ENCODE measurements around the gene HLA-DMB.

DNA sequence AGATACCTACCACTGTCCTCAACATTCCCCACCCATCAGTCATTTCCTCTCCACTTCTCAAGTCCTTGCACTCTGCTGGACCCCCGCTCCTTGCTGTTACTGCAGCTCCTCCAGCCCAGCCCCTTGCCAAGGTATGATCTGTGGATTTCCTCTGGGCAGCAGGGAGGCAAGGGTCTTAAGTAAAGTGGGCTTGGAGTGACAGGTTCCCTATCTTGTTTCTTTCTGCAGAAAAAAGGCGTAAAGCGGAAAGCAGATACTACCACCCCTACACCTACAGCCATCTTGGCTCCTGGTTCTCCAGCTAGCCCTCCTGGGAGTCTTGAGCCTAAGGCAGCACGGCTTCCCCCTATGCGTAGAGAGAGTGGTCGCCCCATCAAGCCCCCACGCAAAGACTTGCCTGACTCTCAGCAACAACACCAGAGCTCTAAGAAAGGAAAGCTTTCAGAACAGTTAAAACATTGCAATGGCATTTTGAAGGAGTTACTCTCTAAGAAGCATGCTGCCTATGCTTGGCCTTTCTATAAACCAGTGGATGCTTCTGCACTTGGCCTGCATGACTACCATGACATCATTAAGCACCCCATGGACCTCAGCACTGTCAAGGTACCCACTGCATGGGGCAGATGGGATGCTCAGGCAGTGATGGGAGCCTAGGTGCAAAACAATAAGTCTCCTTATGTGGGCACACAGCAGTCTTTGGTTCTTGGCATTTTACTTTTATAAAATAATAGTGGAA lies 35.7 kb upstream of the HLA-DMB start:
- no peak for TF ChIP-seq CTCF (IDR thresholded peaks at IDR 0.05)
- TF ChIP-seq RORB (CRISPR knock-in tag; IDR thresholded peaks at IDR 0.05) = no peak

Data from WTC11 (cell line).